SKM-1 (cell line): ENCODE data around the gene ARHGAP45.
"Not testable (repeated sequence)": the region's sequence is repeated elsewhere in the genome, so short reads cannot be mapped to it uniquely, and the experiment has no call there.

ENCODE experiments used
- DNase-seq: peaks from one replicate; lab custom pipeline; 2025; ENCODE audit not compliant: unreplicated experiment; lab: John Stamatoyannopoulos, UW

Gene ARHGAP45

GRCh38 chr19:1113030-1113985 lies 46.3 kb downstream of the ARHGAP45 start:
- no peak for DNase-seq

- DNase-seq, result no peak
Observed at GRCh38 chr19:1113986-1114483, 47.1 kb downstream of the ARHGAP45 start.

- not testable (repeated sequence) for DNase-seq
Observed at GRCh38 chr19:1114728-1115127, 47.8 kb downstream of the ARHGAP45 start.

- DNase-seq, result no peak
Observed at GRCh38 chr19:1115646-1116420, 48.9 kb downstream of the ARHGAP45 start.

- DNase-seq, result no peak
Observed at GRCh38 chr19:1116726-1117581, 50.0 kb downstream of the ARHGAP45 start.

- no peak for DNase-seq
Observed at GRCh38 chr19:1117654-1118053, 50.7 kb downstream of the ARHGAP45 start.

- no peak for DNase-seq
Observed at GRCh38 chr19:1118999-1119398, 52.0 kb downstream of the ARHGAP45 start.

- no peak for DNase-seq
Observed at GRCh38 chr19:1119475-1120217, 52.7 kb downstream of the ARHGAP45 start.

- no peak for DNase-seq
Observed at GRCh38 chr19:1121395-1121794, 54.4 kb downstream of the ARHGAP45 start.

- no peak for DNase-seq
Observed at GRCh38 chr19:1122021-1122971, 55.3 kb downstream of the ARHGAP45 start.

GRCh38 chr19:1122972-1123363 lies 56.0 kb downstream of the ARHGAP45 start:
- peak; percentile 40 for DNase-seq

- DNase-seq, result no peak
Observed at GRCh38 chr19:1123381-1123780, 56.4 kb downstream of the ARHGAP45 start.

- DNase-seq, result no peak
Observed at GRCh38 chr19:1123885-1124677, 57.1 kb downstream of the ARHGAP45 start.

GRCh38 chr19:1125601-1126467 lies 58.9 kb downstream of the ARHGAP45 start:
- no peak for DNase-seq

- DNase-seq, result no peak
Observed at GRCh38 chr19:1126984-1127760, 60.2 kb downstream of the ARHGAP45 start.

- DNase-seq, result no peak
Observed at GRCh38 chr19:1128106-1128505, 61.1 kb downstream of the ARHGAP45 start.
